Ascending aorta (tissue), 2 donors: ENCODE data around the gene EXOC3. TPM values are rescaled to one million over a fixed set of nuclear protein-coding genes. Genes with fewer than 3 reads are reported as not detected.

ENCODE experiments used
- DNase-seq, 2 donors: peaks; one replicate each; pipeline ENCODE4 v3.0.0-alpha.2; 2019; ENCODE audit warnings: low spot score in 2 of 2
- H3K27ac ChIP-seq, 2 donors: fragments of 200-600 bp; sonication (generic); one replicate each; pipeline ENCODE4 v1.5.1; 2016 to 2017; ENCODE audit warnings: mild to moderate bottlenecking in 1 of 2
- H3K27me3 ChIP-seq: fragments of 200-600 bp; sonication (generic); one replicate; pipeline ENCODE4 v1.5.1; 2017
- H3K36me3 ChIP-seq, 2 donors: fragments of 200-600 bp; sonication (generic); one replicate each; pipeline ENCODE4 v1.5.1; 2016
- H3K4me1 ChIP-seq, 2 donors: fragments of 200-600 bp; sonication (generic); one replicate each; pipeline ENCODE4 v1.5.1; 2016 to 2017; ENCODE audit warnings: mild to moderate bottlenecking in 1 of 2
- H3K4me3 ChIP-seq, 2 donors: fragments of 200-600 bp; sonication (generic); one replicate each; pipeline ENCODE4 v1.5.1; 2016 to 2017; ENCODE audit warnings: mild to moderate bottlenecking in 1 of 2
- H3K9me3 ChIP-seq, 2 donors: fragments of 200-600 bp; sonication (generic); one replicate each; pipeline ENCODE4 v1.5.1; 2016
- CTCF ChIP-seq, 3 experiments: fragments of 200-600 bp in 2 of 3; fragments of 450-650 bp in 1 of 3; sonication (generic) in 2 of 3; IDR thresholded peaks; one replicate each; pipeline ENCODE4 v1.5.1; 2016 to 2019; ENCODE audit warnings: antibody characterized with exemption in 3 of 3, mild to moderate bottlenecking in 1 of 3, moderate library complexity in 1 of 3
- intact Hi-C: fragments of 100-400 bp; cut with DNase I; formaldehyde crosslinking; loops from one replicate; pipeline ENCODE4 v1.15.1; 2023
- total RNA-seq: library from RNA; depleted of rRNA; stranded (reverse); fragments of >200 nt; gene quantifications from one replicate; pipeline ENCODE4 v1.1.0, GENCODE V29; 2016

Gene EXOC3
- total RNA-seq, 1 donor from 2014 or later: 56.7 TPM

- H3K9me3 ChIP-seq: no peaks in the 10 kb centered on the region
- H3K36me3 ChIP-seq: no peaks in the 10 kb centered on the region
- DNase-seq: peak in 1 of 2 donors; percentile 51
- no peaks in the 10 kb centered on the region for H3K27me3 ChIP-seq
- intact Hi-C loops: no loop called here
- TF ChIP-seq CTCF (IDR thresholded peaks at IDR 0.05): no peak
- no peaks in the 10 kb centered on the region for H3K4me1 ChIP-seq
- H3K27ac ChIP-seq: no peak overlapping the region
- no peak overlapping the region for H3K4me3 ChIP-seq
Observed at GRCh38 chr5:435156-435790, 7.7 kb upstream of the EXOC3 start.

- peak in 1 of 2 donors; percentile 39 for DNase-seq
- no peaks in the 10 kb centered on the region for H3K4me1 ChIP-seq
- H3K36me3 ChIP-seq: no peaks in the 10 kb centered on the region
- intact Hi-C loops: no loop called here
- no peak overlapping the region for H3K27ac ChIP-seq
- no peak for TF ChIP-seq CTCF (IDR thresholded peaks at IDR 0.05)
- H3K9me3 ChIP-seq: no peaks in the 10 kb centered on the region
- no peak overlapping the region for H3K4me3 ChIP-seq
- no peaks in the 10 kb centered on the region for H3K27me3 ChIP-seq
Observed at GRCh38 chr5:435961-436640, 6.9 kb upstream of the EXOC3 start.

GRCh38 chr5:436641-436975 is 6.4 kb upstream of the EXOC3 start:
- TF ChIP-seq CTCF (IDR thresholded peaks at IDR 0.05): no peak
- no peaks in the 10 kb centered on the region for H3K36me3 ChIP-seq
- DNase-seq: peak in 1 of 2 donors; percentile 27
- H3K9me3 ChIP-seq: no peaks in the 10 kb centered on the region
- intact Hi-C loops: no loop called here
- H3K27ac ChIP-seq: no peak overlapping the region
- no peak overlapping the region for H3K4me3 ChIP-seq
- H3K4me1 ChIP-seq: no peaks in the 10 kb centered on the region
- H3K27me3 ChIP-seq: no peaks in the 10 kb centered on the region

GRCh38 chr5:437281-437771 is 5.7 kb upstream of the EXOC3 start:
- intact Hi-C loops: no loop called here
- H3K9me3 ChIP-seq: no peaks in the 10 kb centered on the region
- H3K36me3 ChIP-seq: no peaks in the 10 kb centered on the region
- H3K4me3 ChIP-seq: no peak overlapping the region
- no peak overlapping the region for H3K27ac ChIP-seq
- peaks cover 3 to 5% of the 10 kb centered on the region in 2 donors for H3K4me1 ChIP-seq
- no peak for TF ChIP-seq CTCF (IDR thresholded peaks at IDR 0.05)
- no peaks in the 10 kb centered on the region for H3K27me3 ChIP-seq
- DNase-seq: peak in 1 of 2 donors; percentile 33

GRCh38 chr5:438481-438981 is 4.4 kb upstream of the EXOC3 start:
- H3K27me3 ChIP-seq: no peaks in the 10 kb centered on the region
- no peak overlapping the region for H3K27ac ChIP-seq
- no peaks in the 10 kb centered on the region for H3K36me3 ChIP-seq
- no peak overlapping the region for H3K4me3 ChIP-seq
- peaks cover 4 to 6% of the 10 kb centered on the region in 2 donors for H3K4me1 ChIP-seq
- no peaks in the 10 kb centered on the region for H3K9me3 ChIP-seq
- TF ChIP-seq CTCF (IDR thresholded peaks at IDR 0.05): no peak
- intact Hi-C loops: no loop called here
- peak in 1 of 2 donors; percentile 33 for DNase-seq
